ENCODE measurements around the gene MBOAT2.

MBOAT2 gene

DNA sequence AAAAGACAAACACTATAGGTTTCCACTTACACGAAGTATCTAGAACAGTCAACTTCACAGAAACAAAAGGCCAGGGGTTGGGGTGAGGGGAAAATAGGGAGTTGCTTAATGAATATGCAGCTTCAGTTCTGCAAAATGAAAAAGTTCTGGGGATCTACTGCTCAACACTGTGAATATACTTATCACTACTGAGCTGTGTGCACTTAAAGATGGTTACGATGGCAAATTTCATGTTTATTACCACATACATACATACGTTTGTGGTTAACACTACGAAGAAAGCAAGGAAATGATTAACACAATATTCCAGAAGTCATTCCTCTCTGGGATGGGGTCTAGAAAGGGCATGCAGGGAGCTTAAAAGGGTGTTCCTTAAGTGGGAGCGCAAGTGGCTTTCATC lies 19.3 kb downstream of the MBOAT2 start:
- Histone ChIP-seq H3K36me3 (ENCODE audit: control insufficient read depth, insufficient read depth, low read length) (no peaks in the 10 kb centered on the region), H3K27me3 (replicated peaks; ENCODE audit: control insufficient read depth, insufficient read depth, low read length) (no peaks in the 10 kb centered on the region), H3K4me3 (replicated peaks; ENCODE audit: low read depth, low read length) (no peak overlapping the region)
- no peak for TF ChIP-seq CTCF (IDR thresholded peaks at IDR 0.05; ENCODE audit: insufficient read depth, low read length, poor library complexity, severe bottlenecking)
- DNase-seq (ENCODE audit: extremely low read depth, insufficient read length), result no peak

DNA sequence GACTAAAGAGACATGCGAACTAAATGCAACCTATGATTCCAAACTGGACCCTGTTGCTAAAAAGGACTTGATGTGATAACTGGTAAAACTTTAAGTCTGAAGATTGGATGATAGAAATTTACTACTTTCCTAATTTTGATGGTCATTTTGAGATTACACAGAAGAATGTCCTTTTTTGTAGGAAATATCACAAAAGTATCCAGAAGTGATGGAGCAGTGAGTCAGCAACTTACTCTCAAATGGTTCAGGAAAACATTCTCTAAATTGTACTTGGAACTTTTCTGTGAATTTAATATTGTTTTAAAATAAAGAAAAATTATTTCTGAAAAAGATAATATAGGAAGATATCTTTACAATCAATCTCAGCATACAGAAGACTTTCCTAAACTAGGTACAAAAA lies 19.9 kb downstream of the MBOAT2 start:
- no peak for TF ChIP-seq CTCF (IDR thresholded peaks at IDR 0.05; ENCODE audit: insufficient read depth, low read length, poor library complexity, severe bottlenecking)
- no peak for DNase-seq (ENCODE audit: extremely low read depth, insufficient read length)
- no peak overlapping the region for H3K4me3 ChIP-seq (replicated peaks; ENCODE audit: low read depth, low read length)
- H3K36me3 ChIP-seq (ENCODE audit: control insufficient read depth, insufficient read depth, low read length), result no peaks in the 10 kb centered on the region
- no peaks in the 10 kb centered on the region for H3K27me3 ChIP-seq (replicated peaks; ENCODE audit: control insufficient read depth, insufficient read depth, low read length)

DNA sequence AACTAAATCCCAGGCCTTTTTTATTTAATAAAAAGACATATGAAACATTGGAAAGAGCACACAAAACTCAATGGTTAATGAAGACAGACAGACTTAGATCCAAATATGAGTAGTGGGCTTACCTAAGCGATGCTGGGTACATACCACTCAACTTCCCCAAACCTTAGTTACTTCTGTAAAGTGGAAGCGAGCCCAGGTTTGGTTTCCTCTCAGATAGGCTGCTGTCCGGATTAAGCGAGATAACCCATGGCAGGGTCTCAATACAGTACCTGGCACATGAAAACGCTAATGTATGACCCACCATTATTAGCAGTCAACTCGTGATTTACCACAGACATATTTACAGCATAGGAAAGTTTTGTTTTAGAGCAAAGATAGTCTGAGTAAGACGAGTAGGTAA lies 21.6 kb downstream of the MBOAT2 start:
- no peak for TF ChIP-seq CTCF (IDR thresholded peaks at IDR 0.05; ENCODE audit: insufficient read depth, low read length, poor library complexity, severe bottlenecking)
- Histone ChIP-seq H3K4me3 (replicated peaks; ENCODE audit: low read depth, low read length) (no peak overlapping the region), H3K27me3 (replicated peaks; ENCODE audit: control insufficient read depth, insufficient read depth, low read length) (no peaks in the 10 kb centered on the region), H3K36me3 (ENCODE audit: control insufficient read depth, insufficient read depth, low read length) (no peaks in the 10 kb centered on the region)
- DNase-seq (ENCODE audit: extremely low read depth, insufficient read length), result no peak

GRCh38 chr2:8980096-8980495 lies 23.4 kb downstream of the MBOAT2 start:
- H3K4me3 ChIP-seq (replicated peaks; ENCODE audit: low read depth, low read length), result no peak overlapping the region
- no peaks in the 10 kb centered on the region for H3K36me3 ChIP-seq (ENCODE audit: control insufficient read depth, insufficient read depth, low read length)
- DNase-seq (ENCODE audit: extremely low read depth, insufficient read length), result no peak
- no peaks in the 10 kb centered on the region for H3K27me3 ChIP-seq (replicated peaks; ENCODE audit: control insufficient read depth, insufficient read depth, low read length)
- no peak for TF ChIP-seq CTCF (IDR thresholded peaks at IDR 0.05; ENCODE audit: insufficient read depth, low read length, poor library complexity, severe bottlenecking)

DNA sequence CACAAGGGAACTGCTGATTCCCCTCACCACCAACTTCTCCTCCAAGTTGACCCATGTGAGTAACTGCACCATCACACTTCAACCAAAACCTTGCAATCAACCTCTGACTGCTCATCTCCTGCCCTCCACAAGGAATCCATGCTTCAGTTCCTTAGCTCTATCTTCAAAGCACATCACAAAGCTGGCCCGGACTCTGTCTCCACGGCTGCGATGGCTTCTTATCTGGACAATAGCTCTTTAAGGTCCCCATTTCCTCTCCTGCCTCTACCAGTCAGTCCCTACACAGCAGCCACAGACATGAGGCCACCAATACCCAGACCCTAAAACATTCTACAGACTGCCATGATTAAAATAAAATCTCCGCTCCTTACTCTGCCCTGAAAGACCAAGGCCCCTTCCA lies 25.7 kb downstream of the MBOAT2 start:
- TF ChIP-seq CTCF (IDR thresholded peaks at IDR 0.05; ENCODE audit: insufficient read depth, low read length, poor library complexity, severe bottlenecking), result no peak
- H3K36me3 ChIP-seq (ENCODE audit: control insufficient read depth, insufficient read depth, low read length), result no peaks in the 10 kb centered on the region
- no peaks in the 10 kb centered on the region for H3K27me3 ChIP-seq (replicated peaks; ENCODE audit: control insufficient read depth, insufficient read depth, low read length)
- no peak for DNase-seq (ENCODE audit: extremely low read depth, insufficient read length)
- H3K4me3 ChIP-seq (replicated peaks; ENCODE audit: low read depth, low read length), result no peak overlapping the region
